Adrenal gland (tissue), 12 donors: Measurements from ENCODE around the gene ZNF366. TPM values are rescaled to one million over a fixed set of nuclear protein-coding genes. Genes with fewer than 3 reads are reported as not detected.
A peak's percentile ranks its signal among the peaks of the same experiment; 100 is the strongest.

Source experiments
- DNase-seq, 7 donors: peaks; one replicate each; pipeline ENCODE4 v3.0.0-alpha.2; 2019 to 2020
- H3K27ac ChIP-seq, 5 donors: fragments of 200-600 bp; sonication (generic) in 4 of 5; 1 replicate in 3 of 5; 2 replicates in 2 of 5; pipeline versions ENCODE4 v1.5.1 to v1.8.0; 2016 to 2020; ENCODE audit warnings: mild to moderate bottlenecking in 1 of 5
- H3K27me3 ChIP-seq: fragments of 200-600 bp; 2 replicates; pipeline ENCODE4 v1.8.0; 2021
- H3K36me3 ChIP-seq, 2 donors: fragments of 200-600 bp; replicated peaks in 1 of 2; 1 replicate in 1 of 2; 2 replicates in 1 of 2; pipeline versions ENCODE4 v1.5.1 to v1.8.0; 2018 to 2022
- H3K4me1 ChIP-seq, 2 donors: fragments of 200-600 bp; replicated peaks in 1 of 2; 1 replicate in 1 of 2; 2 replicates in 1 of 2; pipeline versions ENCODE4 v1.5.1 to v1.8.0; 2018 to 2021
- H3K4me3 ChIP-seq, 4 donors: fragments of 200-600 bp; sonication (generic) in 3 of 4; one replicate each; pipeline ENCODE4 v1.5.1; 2016 to 2018
- H3K9me3 ChIP-seq, 3 donors: fragments of 200-600 bp; sonication (generic) in 1 of 3; replicated peaks in 1 of 3; 1 replicate in 2 of 3; 2 replicates in 1 of 3; pipeline versions ENCODE4 v1.5.1 to v1.8.0; 2016 to 2021
- POLR2A ChIP-seq, 2 donors: fragments of 450-650 bp; IDR thresholded peaks; one replicate each; pipeline ENCODE4 v1.6.1; 2017; ENCODE audit warnings: antibody characterized with exemption in 2 of 2, mild to moderate bottlenecking in 2 of 2, moderate library complexity in 1 of 2
- WGBS, 4 donors: extraction: QIAGEN DNeasy Blood & Tissue Kit in 2 of 4; methylation state at CpG; one replicate each; pipeline versions ENCODE4 v1.1.5 to v1.1.7; 2013 to 2017; 5-methylcytosine and 5-hydroxymethylcytosine counted together
- intact Hi-C, 2 donors: fragments of 100-400 bp; cut with DNase I; formaldehyde crosslinking; loops; one replicate each; pipeline versions ENCODE4 v1.14.1 to v1.15.0; 2022 to 2023
- polyA plus RNA-seq, 3 donors: library from polyadenylated mRNA; stranded (reverse); fragments of 200-250 nt in 2 of 3; fragments of 350-450 nt in 1 of 3; fragmentation: Illumina TruSeq in 1 of 3; extraction: RNeasy Lipid Tissue Mini Kit (QIAGEN cat#74804) in 1 of 3; gene quantifications; one replicate each; pipeline ENCODE4 v1.2.3, GENCODE V29; 2013 to 2014
- total RNA-seq, 9 donors: library from RNA; depleted of rRNA in 4 of 9; stranded (reverse); fragments of >200 nt in 4 of 9; fragments of 120-200 nt in 1 of 9; fragmentation: NEBNext Ultra II Directional in 1 of 9; extraction: Animal tissue kit (Norgen Biotek cat#: 25700) in 1 of 9; gene quantifications; one replicate each; pipeline versions ENCODE4 v1.1.0 to v1.2.4, GENCODE V29; 2013 to 2023
- TF ChIP-seq, protein P1 (sequence below), 6 experiments: fragments of 450-650 bp in 4 of 6; fragments of 200-600 bp in 2 of 6; sonication (generic) in 1 of 6; IDR thresholded peaks; 1 replicate in 5 of 6; 2 replicates in 1 of 6; pipeline versions ENCODE4 v1.5.1 to v1.8.0; 2016 to 2021; ENCODE audit warnings: antibody characterized with exemption in 6 of 6, mild to moderate bottlenecking in 2 of 6, moderate library complexity in 1 of 6
- donor health status: healthy with polysubstance abuse.
- donor health status: Bipolar disorder and iron deficiency.
- donor health status: DM: yes; HTN: yes; CAD: no.
- donor health status: DM: no; HTN: no; CAD: no.
- donor health status: DM: no; HTN: no; CAD: no.
- donor health status: DM: yes; HTN: yes; CAD: no.

The ZNF366 gene
- total and polyA plus RNA-seq, 12 donors, result 0.24 to 5.3 (median 2.6) TPM

DNA sequence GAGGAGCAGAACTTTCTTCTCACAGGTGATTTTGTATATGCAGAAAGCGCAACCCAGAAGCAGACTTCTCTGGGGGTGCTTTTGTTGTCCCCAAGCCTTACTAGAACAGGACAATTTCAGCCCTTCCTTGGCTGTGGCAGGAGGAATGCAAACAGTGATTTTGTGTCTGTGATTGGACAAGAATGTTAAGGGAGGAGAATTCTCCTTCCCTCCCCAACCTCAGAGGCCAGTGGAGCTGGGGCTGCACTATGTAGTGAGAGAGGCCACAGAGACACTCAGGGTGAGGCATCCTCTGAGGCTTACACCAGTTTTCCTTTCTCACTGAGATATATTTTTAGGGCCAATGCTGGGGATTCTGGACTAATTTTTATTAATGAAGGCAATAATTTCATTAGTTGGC lies 58.8 kb downstream of the ZNF366 start:
- no peaks in the 10 kb centered on the region for H3K27me3 ChIP-seq
- H3K4me1 ChIP-seq, result peaks cover 37 to 48% of the 10 kb centered on the region in 2 donors
- peak overlapping the region in 1 of 5 donors; percentile 11 for H3K27ac ChIP-seq
- no peak for DNase-seq
- intact Hi-C loops, result no loop called here
- no peaks in the 10 kb centered on the region for H3K36me3 ChIP-seq
- WGBS, 4 donors, result 0 to 100% (median 26%) methylated on average over 1 of the region's 1 CpG
- TF ChIP-seq, protein P1, sequence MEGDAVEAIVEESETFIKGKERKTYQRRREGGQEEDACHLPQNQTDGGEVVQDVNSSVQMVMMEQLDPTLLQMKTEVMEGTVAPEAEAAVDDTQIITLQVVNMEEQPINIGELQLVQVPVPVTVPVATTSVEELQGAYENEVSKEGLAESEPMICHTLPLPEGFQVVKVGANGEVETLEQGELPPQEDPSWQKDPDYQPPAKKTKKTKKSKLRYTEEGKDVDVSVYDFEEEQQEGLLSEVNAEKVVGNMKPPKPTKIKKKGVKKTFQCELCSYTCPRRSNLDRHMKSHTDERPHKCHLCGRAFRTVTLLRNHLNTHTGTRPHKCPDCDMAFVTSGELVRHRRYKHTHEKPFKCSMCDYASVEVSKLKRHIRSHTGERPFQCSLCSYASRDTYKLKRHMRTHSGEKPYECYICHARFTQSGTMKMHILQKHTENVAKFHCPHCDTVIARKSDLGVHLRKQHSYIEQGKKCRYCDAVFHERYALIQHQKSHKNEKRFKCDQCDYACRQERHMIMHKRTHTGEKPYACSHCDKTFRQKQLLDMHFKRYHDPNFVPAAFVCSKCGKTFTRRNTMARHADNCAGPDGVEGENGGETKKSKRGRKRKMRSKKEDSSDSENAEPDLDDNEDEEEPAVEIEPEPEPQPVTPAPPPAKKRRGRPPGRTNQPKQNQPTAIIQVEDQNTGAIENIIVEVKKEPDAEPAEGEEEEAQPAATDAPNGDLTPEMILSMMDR (IDR thresholded peaks at IDR 0.05), result no peak
- TF ChIP-seq POLR2A (IDR thresholded peaks at IDR 0.05), result no peak
- no peak overlapping the region for H3K4me3 ChIP-seq
- H3K9me3 ChIP-seq, result no peaks in the 10 kb centered on the region

DNA sequence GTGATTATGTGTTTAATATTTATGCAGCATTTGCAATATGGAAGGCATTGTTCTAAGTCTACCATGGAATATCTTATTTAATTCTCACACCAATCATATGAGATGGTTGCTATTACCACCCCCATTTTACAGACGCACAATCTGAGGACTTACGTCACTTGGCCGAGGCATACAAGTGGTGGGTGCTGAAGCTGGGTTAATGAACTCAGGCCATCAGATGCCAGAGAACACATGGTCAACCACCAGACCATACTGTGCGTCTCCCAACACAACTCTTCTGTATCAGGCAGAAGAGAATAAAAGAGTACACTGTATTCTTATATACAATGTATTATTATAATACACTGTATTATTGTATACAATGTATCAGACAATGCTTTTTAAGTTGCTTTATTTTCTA lies 59.5 kb downstream of the ZNF366 start:
- Histone ChIP-seq H3K4me1 (peaks cover 31 to 42% of the 10 kb centered on the region in 2 donors), H3K27me3 (no peaks in the 10 kb centered on the region), H3K27ac (no peak overlapping the region), H3K9me3 (no peaks in the 10 kb centered on the region), H3K36me3 (no peaks in the 10 kb centered on the region), H3K4me3 (no peak overlapping the region)
- TF ChIP-seq POLR2A (IDR thresholded peaks at IDR 0.05), result no peak
- TF ChIP-seq, protein P1 (IDR thresholded peaks at IDR 0.05), result no peak
- intact Hi-C loops, result no loop called here
- DNase-seq, result no peak
- WGBS, 4 donors, result 94 to 99% (median 95%) methylated on average over 4 of the region's 4 CpGs

DNA sequence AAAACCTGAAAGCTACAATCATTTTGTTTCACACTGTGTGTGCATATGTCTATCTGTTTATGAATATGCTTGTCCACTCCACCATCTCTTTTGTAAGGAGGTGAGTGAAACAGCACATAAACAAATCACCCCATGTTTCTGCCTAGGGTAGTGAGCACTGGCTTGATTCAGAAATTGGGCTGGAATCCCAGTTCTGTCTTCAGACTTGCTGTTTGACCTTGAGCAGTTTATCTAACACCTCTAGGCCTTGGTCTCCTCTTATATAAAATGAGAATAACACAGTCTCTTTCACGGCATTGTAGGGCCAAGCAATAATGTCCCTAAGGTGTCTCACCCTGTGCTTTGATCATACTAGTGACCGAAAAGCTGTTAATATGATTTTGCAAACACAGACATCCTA lies 61.2 kb downstream of the ZNF366 start:
- peak in 3 of 7 donors; percentile 32 to 58 (median 33) for DNase-seq
- 49 to 63% (median 55%) methylated on average over 2 of the region's 2 CpGs for WGBS, 4 donors
- Histone ChIP-seq H3K4me3 (no peak overlapping the region), H3K27me3 (no peaks in the 10 kb centered on the region), H3K9me3 (no peaks in the 10 kb centered on the region), H3K36me3 (no peaks in the 10 kb centered on the region), H3K27ac (peak overlapping the region in 1 of 5 donors; percentile 23), H3K4me1 (peaks cover 13 to 24% of the 10 kb centered on the region in 2 donors)
- TF ChIP-seq, protein P1 (IDR thresholded peaks at IDR 0.05), result no peak
- no peak for TF ChIP-seq POLR2A (IDR thresholded peaks at IDR 0.05)
- intact Hi-C loops, result no loop called here

DNA sequence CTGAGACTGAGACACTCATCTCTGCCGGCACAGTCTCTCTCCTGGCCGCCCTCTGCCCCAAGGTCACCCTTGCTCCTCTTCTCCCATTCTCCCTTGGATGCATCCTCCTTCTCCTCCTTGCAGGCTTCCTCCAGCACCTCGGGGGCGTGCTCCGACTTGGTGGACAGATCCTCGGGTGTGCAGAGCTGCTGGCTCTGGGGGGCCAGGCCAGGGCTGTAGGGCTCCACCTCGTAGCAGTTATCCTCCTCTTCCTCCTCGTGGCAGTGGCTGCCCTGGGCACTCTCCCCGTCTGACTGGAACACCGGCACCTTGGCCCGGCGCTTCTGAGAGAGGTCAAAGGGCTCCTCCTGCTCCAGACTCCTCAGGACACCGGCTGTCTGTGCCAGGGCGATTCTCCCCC lies 63.3 kb downstream of the ZNF366 start:
- Histone ChIP-seq H3K27ac (no peak overlapping the region), H3K4me1 (peaks cover 9 to 16% of the 10 kb centered on the region in 2 donors), H3K36me3 (no peaks in the 10 kb centered on the region), H3K4me3 (no peak overlapping the region), H3K9me3 (no peaks in the 10 kb centered on the region), H3K27me3 (no peaks in the 10 kb centered on the region)
- intact Hi-C loops, result no loop called here
- no peak for DNase-seq
- 74 to 79% (median 76%) methylated on average over 12 to 14 of the region's 14 CpGs for whole genome bisulfite sequencing, 4 donors
- TF ChIP-seq, protein P1 (IDR thresholded peaks at IDR 0.05), result no peak
- no peak for TF ChIP-seq POLR2A (IDR thresholded peaks at IDR 0.05)
